ENCODE results near the gene ZNF490.

GRCh38 chr19:12543855-12544254 lies 66.8 kb downstream of the ZNF490 start:
- TF ChIP-seq SUZ12 (IDR thresholded peaks at IDR 0.05) = no peak
- no peak for TF ChIP-seq FOXA1 (IDR thresholded peaks at IDR 0.05)
- TF ChIP-seq SP1 (IDR thresholded peaks at IDR 0.05) = no peak
- TF ChIP-seq LEF1 (IDR thresholded peaks at IDR 0.05; ENCODE audit: borderline replicate concordance) = no peak
- no peak for TF ChIP-seq TARDBP (IDR thresholded peaks at IDR 0.05)
- no peak for TF ChIP-seq ELF4 (IDR thresholded peaks at IDR 0.05)
- TF ChIP-seq BHLHE40 (IDR thresholded peaks at IDR 0.05; ENCODE audit: borderline replicate concordance) = no peak
- no peak for TF ChIP-seq FOXM1 (IDR thresholded peaks at IDR 0.05; ENCODE audit: borderline replicate concordance)
- no peak for TF ChIP-seq HDGF (IDR thresholded peaks at IDR 0.05; ENCODE audit: borderline replicate concordance)
- no peak for TF ChIP-seq CTBP1 (IDR thresholded peaks at IDR 0.05; ENCODE audit: borderline replicate concordance)
- no peak for TF ChIP-seq NFRKB (IDR thresholded peaks at IDR 0.05)
- no peak for TF ChIP-seq PKNOX1 (IDR thresholded peaks at IDR 0.05)
- TF ChIP-seq FOXK2 (IDR thresholded peaks at IDR 0.05) = no peak
- TF ChIP-seq ARNT (IDR thresholded peaks at IDR 0.05) = no peak
